Measurements from ENCODE around the gene CRYBG1. TPM values are rescaled to one million over a fixed set of nuclear protein-coding genes. Genes with fewer than 3 reads are reported as not detected.

The CRYBG1 gene
- total RNA-seq, 1 experiment from 2014 or later, result 19.9 TPM

DNA sequence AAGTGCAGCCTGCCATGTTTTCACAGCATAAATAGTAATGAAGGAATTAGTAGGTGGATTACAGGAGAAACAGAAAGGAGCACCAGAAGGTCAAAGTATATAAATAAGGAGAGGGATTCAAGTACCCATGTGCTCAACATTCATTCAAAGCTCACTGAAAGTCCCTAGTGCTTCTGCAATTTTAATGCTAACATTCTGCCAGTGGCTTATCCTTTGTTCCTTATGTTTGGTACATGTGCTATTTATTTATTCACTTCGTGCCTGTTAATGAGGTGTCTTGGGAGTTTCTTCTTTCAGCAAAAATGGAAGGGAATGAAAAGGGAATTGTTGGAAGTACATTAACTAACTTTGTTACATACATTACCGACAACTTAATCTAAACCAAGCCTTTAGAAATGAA is 105.7 kb downstream of the CRYBG1 start:
- ATAC-seq, result no peak
- no peaks in the 10 kb centered on the region for H3K4me1 ChIP-seq (ENCODE audit: insufficient read depth, low read length)
- POLR2A ChIA-PET (ENCODE audit: unreplicated experiment), result no interaction called here

DNA sequence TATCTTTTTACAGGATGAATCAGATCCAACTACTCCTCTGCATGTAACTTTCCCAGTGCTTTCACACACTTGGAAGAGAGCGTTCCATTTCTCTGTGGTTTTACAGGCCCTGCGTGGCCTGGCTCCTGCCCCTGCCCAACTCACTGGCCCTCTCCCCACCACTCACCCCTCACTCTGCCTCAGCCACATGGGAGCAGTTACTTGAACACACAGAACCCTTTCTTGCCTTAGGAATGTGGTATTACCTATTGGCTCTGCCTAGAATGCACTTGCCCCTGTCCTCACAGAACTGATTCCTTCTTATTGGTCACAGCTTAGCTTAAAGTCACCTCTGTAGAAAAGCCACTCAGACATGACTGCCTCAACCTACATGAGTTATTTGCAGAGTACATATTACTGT is 108.4 kb downstream of the CRYBG1 start:
- ChIA-PET CTCF (no interaction called here), POLR2A (ENCODE audit: unreplicated experiment) (no interaction called here)
- no TSS peak for BruUV-seq (replicated peaks)
- H3K36me3 ChIP-seq (ENCODE audit: low read depth, low read length), result no peaks in the 10 kb centered on the region
- H3F3A ChIP-seq (ENCODE audit: low read length, unreplicated experiment), result no peaks in the 10 kb centered on the region
- H3K4me1 ChIP-seq (ENCODE audit: insufficient read depth, low read length), result peaks cover 9% of the 10 kb centered on the region
- no peak overlapping the region for H2AFZ ChIP-seq (ENCODE audit: low read length)
- H3K4me2 ChIP-seq (ENCODE audit: low read length), result no peak overlapping the region
- H3K27ac ChIP-seq (ENCODE audit: low read length), result no peak overlapping the region
- H3K27me3 ChIP-seq (ENCODE audit: low read length), result no peaks in the 10 kb centered on the region
- H3K79me2 ChIP-seq (ENCODE audit: low read length), result no peaks in the 10 kb centered on the region
- H3K4me3 ChIP-seq (ENCODE audit: low read length), result no peak overlapping the region
- no peak for DNase-seq
- no peak for ATAC-seq
- no peaks in the 10 kb centered on the region for H3K9me2 ChIP-seq (replicated peaks; ENCODE audit: low read length)
- no peak overlapping the region for H3K9ac ChIP-seq (ENCODE audit: low read length)
- H3K9me3 ChIP-seq (ENCODE audit: low read length), result no peaks in the 10 kb centered on the region
- TF ChIP-seq, protein P1, sequence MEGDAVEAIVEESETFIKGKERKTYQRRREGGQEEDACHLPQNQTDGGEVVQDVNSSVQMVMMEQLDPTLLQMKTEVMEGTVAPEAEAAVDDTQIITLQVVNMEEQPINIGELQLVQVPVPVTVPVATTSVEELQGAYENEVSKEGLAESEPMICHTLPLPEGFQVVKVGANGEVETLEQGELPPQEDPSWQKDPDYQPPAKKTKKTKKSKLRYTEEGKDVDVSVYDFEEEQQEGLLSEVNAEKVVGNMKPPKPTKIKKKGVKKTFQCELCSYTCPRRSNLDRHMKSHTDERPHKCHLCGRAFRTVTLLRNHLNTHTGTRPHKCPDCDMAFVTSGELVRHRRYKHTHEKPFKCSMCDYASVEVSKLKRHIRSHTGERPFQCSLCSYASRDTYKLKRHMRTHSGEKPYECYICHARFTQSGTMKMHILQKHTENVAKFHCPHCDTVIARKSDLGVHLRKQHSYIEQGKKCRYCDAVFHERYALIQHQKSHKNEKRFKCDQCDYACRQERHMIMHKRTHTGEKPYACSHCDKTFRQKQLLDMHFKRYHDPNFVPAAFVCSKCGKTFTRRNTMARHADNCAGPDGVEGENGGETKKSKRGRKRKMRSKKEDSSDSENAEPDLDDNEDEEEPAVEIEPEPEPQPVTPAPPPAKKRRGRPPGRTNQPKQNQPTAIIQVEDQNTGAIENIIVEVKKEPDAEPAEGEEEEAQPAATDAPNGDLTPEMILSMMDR (conservative IDR thresholded peaks at IDR 0.05; ENCODE audit: low read depth, low read length), result no peak
- no peak for TF ChIP-seq EZH2phosphoT487 (IDR thresholded peaks at IDR 0.05; ENCODE audit: borderline replicate concordance, low read length)
- no peak for TF ChIP-seq EZH2 (IDR thresholded peaks at IDR 0.05; ENCODE audit: low read length, unreplicated experiment)
- intact Hi-C loops (cut with micrococcal nuclease), result no loop called here
- H4K20me1 ChIP-seq (ENCODE audit: low read length), result no peaks in the 10 kb centered on the region

More for the DNA sequence above, 105.7 kb downstream of the CRYBG1 start:
- Histone ChIP-seq H4K20me1 (ENCODE audit: low read length) (no peaks in the 10 kb centered on the region), H3K27me3 (ENCODE audit: low read length) (no peaks in the 10 kb centered on the region), H3K27ac (ENCODE audit: low read length) (no peak overlapping the region), H3F3A (ENCODE audit: low read length, unreplicated experiment) (no peaks in the 10 kb centered on the region), H3K9ac (ENCODE audit: low read length) (no peak overlapping the region), H3K9me2 (replicated peaks; ENCODE audit: low read length) (no peaks in the 10 kb centered on the region), H2AFZ (ENCODE audit: low read length) (no peak overlapping the region), H3K4me2 (ENCODE audit: low read length) (no peak overlapping the region), H3K9me3 (ENCODE audit: low read length) (no peaks in the 10 kb centered on the region), H3K36me3 (ENCODE audit: low read depth, low read length) (no peaks in the 10 kb centered on the region), H3K4me3 (ENCODE audit: low read length) (no peak overlapping the region), H3K79me2 (ENCODE audit: low read length) (no peaks in the 10 kb centered on the region)
- no peak for TF ChIP-seq EZH2phosphoT487 (IDR thresholded peaks at IDR 0.05; ENCODE audit: borderline replicate concordance, low read length)
- TF ChIP-seq, protein P1 (conservative IDR thresholded peaks at IDR 0.05; ENCODE audit: low read depth, low read length), result no peak
- no peak for TF ChIP-seq EZH2 (IDR thresholded peaks at IDR 0.05; ENCODE audit: low read length, unreplicated experiment)
- BruUV-seq (replicated peaks), result no TSS peak
- no peak for DNase-seq
- intact Hi-C loops (cut with micrococcal nuclease), result no loop called here
- CTCF ChIA-PET, result no interaction called here

DNA sequence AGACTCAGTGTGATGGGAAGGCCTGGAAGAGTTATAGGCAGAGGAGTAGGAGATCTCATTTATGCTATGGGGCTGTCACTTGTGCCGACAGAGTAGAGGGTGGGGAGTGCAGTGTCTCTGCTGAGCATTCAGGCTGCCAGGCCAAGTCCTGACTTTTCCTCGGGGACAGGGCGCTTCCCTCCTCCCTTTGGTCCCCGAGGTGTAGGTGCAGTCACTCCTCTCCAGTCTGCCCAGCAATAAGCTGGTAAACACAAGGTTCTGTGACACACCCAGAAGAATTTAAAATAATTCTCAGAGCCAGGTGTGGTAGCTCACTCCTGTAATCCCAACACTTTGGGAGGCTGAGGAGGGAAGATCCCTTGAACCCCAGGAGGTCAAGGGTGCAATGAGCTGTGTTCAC is 109.4 kb downstream of the CRYBG1 start:
- Histone ChIP-seq H3F3A (ENCODE audit: low read length, unreplicated experiment) (no peaks in the 10 kb centered on the region), H3K4me3 (ENCODE audit: low read length) (no peak overlapping the region), H3K9me3 (ENCODE audit: low read length) (no peaks in the 10 kb centered on the region), H3K79me2 (ENCODE audit: low read length) (no peaks in the 10 kb centered on the region), H3K27me3 (ENCODE audit: low read length) (no peaks in the 10 kb centered on the region), H3K36me3 (ENCODE audit: low read depth, low read length) (no peaks in the 10 kb centered on the region), H2AFZ (ENCODE audit: low read length) (no peak overlapping the region), H3K4me2 (ENCODE audit: low read length) (no peak overlapping the region), H3K27ac (ENCODE audit: low read length) (no peak overlapping the region), H3K9me2 (replicated peaks; ENCODE audit: low read length) (no peaks in the 10 kb centered on the region), H3K4me1 (ENCODE audit: insufficient read depth, low read length) (peaks cover 17% of the 10 kb centered on the region), H4K20me1 (ENCODE audit: low read length) (no peaks in the 10 kb centered on the region), H3K9ac (ENCODE audit: low read length) (no peak overlapping the region)
- ATAC-seq, result no peak
- ChIA-PET CTCF (no interaction called here), POLR2A (ENCODE audit: unreplicated experiment) (no interaction called here)
- TF ChIP-seq, protein P1 (conservative IDR thresholded peaks at IDR 0.05; ENCODE audit: low read depth, low read length), result no peak
- no peak for TF ChIP-seq EZH2phosphoT487 (IDR thresholded peaks at IDR 0.05; ENCODE audit: borderline replicate concordance, low read length)
- TF ChIP-seq EZH2 (IDR thresholded peaks at IDR 0.05; ENCODE audit: low read length, unreplicated experiment), result no peak
- no TSS peak for BruUV-seq (replicated peaks)
- no peak for DNase-seq
- intact Hi-C loops (cut with micrococcal nuclease), result loop anchor here (5.0 kb wide), 1 partner anchor 42 kb away; no protein-coding TSS in a partner anchor

Measured in PC-3 (cell line).